Colonic mucosa (tissue), 4 donors: ENCODE measurements around the gene CASKIN1. TPM values are rescaled to one million over a fixed set of nuclear protein-coding genes. Genes with fewer than 3 reads are reported as not detected.

Source experiments
- DNase-seq: peaks from one replicate; pipeline ENCODE4 v3.0.0-alpha.2; 2020
- H3K27ac ChIP-seq: fragments of 200-600 bp; one replicate; pipeline ENCODE4 v1.8.0; 2021
- H3K27me3 ChIP-seq: fragments of 200-600 bp; one replicate; pipeline ENCODE4 v1.8.0; 2021
- H3K36me3 ChIP-seq: fragments of 200-600 bp; one replicate; pipeline ENCODE4 v1.8.0; 2021
- H3K4me1 ChIP-seq: fragments of 200-600 bp; one replicate; pipeline ENCODE4 v1.8.0; 2021; ENCODE audit warnings: mild to moderate bottlenecking
- H3K4me3 ChIP-seq: fragments of 200-600 bp; one replicate; pipeline ENCODE4 v1.8.0; 2021
- H3K9ac ChIP-seq, 2 donors: one replicate each; pipeline ENCODE4 v1.7.0; 2013; ENCODE audit warnings: control low read depth in 2 of 2, low read depth in 2 of 2, low read length in 2 of 2
- H3K9me3 ChIP-seq: fragments of 200-600 bp; one replicate; pipeline ENCODE4 v1.8.0; 2021
- CTCF ChIP-seq: fragments of 200-600 bp; IDR thresholded peaks from one replicate; pipeline ENCODE4 v1.8.0; 2022; ENCODE audit warnings: antibody characterized with exemption, mild to moderate bottlenecking
- intact Hi-C: fragments of 100-400 bp; cut with DNase I; formaldehyde crosslinking; loops from one replicate; pipeline ENCODE4 v1.14.1; 2022
- total RNA-seq, 2 donors: library from RNA; stranded (reverse); fragmentation: NEBNext Ultra II Directional in 1 of 2; extraction: Animal tissue kit (Norgen Biotek cat#: 25700) in 1 of 2; gene quantifications; one replicate each; pipeline ENCODE4 v1.2.1, GENCODE V29; 2021
- donor health status: healthy.
- donor health status: DM: no; HTN: no; CAD: no.
- donor health status: DM: no; HTN: no; CAD: no.

CASKIN1 gene
- total RNA-seq, 2 donors from 2014 or later = 0.07 to 0.27 TPM

GRCh38 chr16:2154533-2155090 lies 41.8 kb downstream of the CASKIN1 start:
- H3K9me3 ChIP-seq = no peaks in the 10 kb centered on the region
- TF ChIP-seq CTCF = no peak
- H3K27me3 ChIP-seq = no peaks in the 10 kb centered on the region
- no peaks in the 10 kb centered on the region for H3K36me3 ChIP-seq
- DNase-seq = peak; percentile 39
- intact Hi-C loops = no loop called here
- H3K4me1 ChIP-seq = peaks cover 60% of the 10 kb centered on the region
- H3K9ac ChIP-seq = peak overlapping the region; percentile 67 to 100
- peak overlapping the region; percentile 67 for H3K27ac ChIP-seq
- peak overlapping the region; percentile 76 for H3K4me3 ChIP-seq

GRCh38 chr16:2152695-2153506 lies 43.5 kb downstream of the CASKIN1 start:
- peak overlapping the region; percentile 67 for H3K27ac ChIP-seq
- intact Hi-C loops = no loop called here
- peaks cover 55% of the 10 kb centered on the region for H3K4me1 ChIP-seq

GRCh38 chr16:2151188-2152091 lies 45.0 kb downstream of the CASKIN1 start:
- no peak for DNase-seq
- Histone ChIP-seq H3K27me3 (no peaks in the 10 kb centered on the region), H3K27ac (no peak overlapping the region), H3K4me1 (peaks cover 45% of the 10 kb centered on the region), H3K36me3 (no peaks in the 10 kb centered on the region), H3K9ac (peak overlapping the region; percentile 51 to 78), H3K9me3 (no peaks in the 10 kb centered on the region), H3K4me3 (no peak overlapping the region)
- intact Hi-C loops = no loop called here
- no peak for TF ChIP-seq CTCF

More at GRCh38 chr16:2152695-2153506, 43.5 kb downstream of the CASKIN1 start:
- no peak for TF ChIP-seq CTCF
- H3K27me3 ChIP-seq = no peaks in the 10 kb centered on the region
- peak overlapping the region; percentile 67 to 100 for H3K9ac ChIP-seq
- peak overlapping the region; percentile 76 for H3K4me3 ChIP-seq
- H3K9me3 ChIP-seq = no peaks in the 10 kb centered on the region
- no peaks in the 10 kb centered on the region for H3K36me3 ChIP-seq
- peak; percentile 58 for DNase-seq

GRCh38 chr16:2150418-2151187 lies 45.8 kb downstream of the CASKIN1 start:
- intact Hi-C loops = no loop called here
- Histone ChIP-seq H3K27me3 (no peaks in the 10 kb centered on the region), H3K9ac (peak overlapping the region; percentile 51 to 78), H3K27ac (no peak overlapping the region), H3K4me3 (no peak overlapping the region), H3K9me3 (no peaks in the 10 kb centered on the region), H3K36me3 (no peaks in the 10 kb centered on the region), H3K4me1 (peaks cover 44% of the 10 kb centered on the region)
- TF ChIP-seq CTCF = no peak
- peak; percentile 68 for DNase-seq
